ENCODE measurements around the gene PSAT1.

DNA sequence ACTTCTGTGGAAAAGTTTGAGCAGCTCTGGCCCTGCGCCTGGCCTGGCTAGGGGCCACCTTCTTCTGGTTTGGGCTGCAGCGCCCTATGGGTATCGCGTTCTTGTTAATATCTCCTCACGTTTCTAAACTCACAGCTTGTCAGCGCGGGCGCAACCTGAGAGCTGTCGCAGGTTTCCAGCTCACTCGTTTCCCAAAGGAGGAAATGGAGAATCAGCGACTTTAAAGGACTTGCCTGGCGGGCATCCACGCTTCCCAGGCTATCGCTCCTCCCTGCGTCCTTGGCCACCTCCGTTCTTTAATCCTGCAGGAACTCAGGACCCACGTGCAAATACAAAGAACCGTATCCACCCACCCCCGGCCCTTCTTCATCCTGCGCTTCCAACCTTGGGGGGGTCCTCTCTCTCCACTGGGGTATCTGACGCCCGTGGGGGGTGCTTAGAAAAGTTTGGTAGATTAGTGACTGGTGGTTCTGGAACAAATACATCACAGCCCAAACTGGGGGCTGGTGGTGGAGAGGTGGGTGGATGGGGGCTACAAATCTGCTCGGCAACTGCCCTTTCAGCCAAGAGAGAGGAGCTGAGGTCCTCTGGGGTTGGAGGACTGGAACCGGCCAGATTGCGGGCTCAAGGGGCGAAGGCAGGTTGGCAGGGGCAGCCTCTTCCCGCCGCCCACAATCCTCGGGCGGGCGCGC is 578 bp upstream of the PSAT1 start:
- TF ChIP-seq, protein P1, sequence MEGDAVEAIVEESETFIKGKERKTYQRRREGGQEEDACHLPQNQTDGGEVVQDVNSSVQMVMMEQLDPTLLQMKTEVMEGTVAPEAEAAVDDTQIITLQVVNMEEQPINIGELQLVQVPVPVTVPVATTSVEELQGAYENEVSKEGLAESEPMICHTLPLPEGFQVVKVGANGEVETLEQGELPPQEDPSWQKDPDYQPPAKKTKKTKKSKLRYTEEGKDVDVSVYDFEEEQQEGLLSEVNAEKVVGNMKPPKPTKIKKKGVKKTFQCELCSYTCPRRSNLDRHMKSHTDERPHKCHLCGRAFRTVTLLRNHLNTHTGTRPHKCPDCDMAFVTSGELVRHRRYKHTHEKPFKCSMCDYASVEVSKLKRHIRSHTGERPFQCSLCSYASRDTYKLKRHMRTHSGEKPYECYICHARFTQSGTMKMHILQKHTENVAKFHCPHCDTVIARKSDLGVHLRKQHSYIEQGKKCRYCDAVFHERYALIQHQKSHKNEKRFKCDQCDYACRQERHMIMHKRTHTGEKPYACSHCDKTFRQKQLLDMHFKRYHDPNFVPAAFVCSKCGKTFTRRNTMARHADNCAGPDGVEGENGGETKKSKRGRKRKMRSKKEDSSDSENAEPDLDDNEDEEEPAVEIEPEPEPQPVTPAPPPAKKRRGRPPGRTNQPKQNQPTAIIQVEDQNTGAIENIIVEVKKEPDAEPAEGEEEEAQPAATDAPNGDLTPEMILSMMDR (conservative IDR thresholded peaks at IDR 0.05; ENCODE audit: low read depth, low read length) = no peak
- no peak for TF ChIP-seq EZH2 (IDR thresholded peaks at IDR 0.05; ENCODE audit: borderline replicate concordance, low read depth, low read length, poor library complexity, severe bottlenecking)
